ELF-1 (cell line): Measurements from ENCODE around the gene OXER1.

Source experiments
- DNase-seq: peaks from one replicate; pipeline ENCODE4 v3.0.0-alpha.2; 2016; ENCODE audit warnings: low read depth, low spot score

The OXER1 gene

DNA sequence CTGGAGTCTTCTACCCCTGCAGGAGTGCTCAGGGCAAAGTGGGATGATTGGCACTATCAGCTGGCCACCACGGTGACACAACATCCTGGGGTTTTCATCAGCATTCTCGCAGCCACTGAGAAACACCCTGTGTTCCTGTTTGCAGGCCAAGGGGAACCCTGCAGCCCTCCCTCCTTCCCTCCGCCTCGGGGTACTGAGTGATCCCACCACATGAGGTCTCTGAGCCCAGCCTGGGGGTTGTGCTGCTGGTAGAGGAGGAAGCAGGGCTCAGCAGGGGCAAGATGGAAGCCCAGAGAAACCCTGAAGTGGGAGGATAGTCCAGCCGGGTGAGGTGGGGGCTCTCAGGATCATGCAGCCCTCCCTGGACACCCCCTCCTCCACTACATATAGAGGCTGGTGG is at the start of gene OXER1:
OXER1 (minus strand) TSS at position 40 of the 400 bp plus-strand sequence. CDS start 73 bp downstream, outside the sequence.
- no peak for DNase-seq

DNA sequence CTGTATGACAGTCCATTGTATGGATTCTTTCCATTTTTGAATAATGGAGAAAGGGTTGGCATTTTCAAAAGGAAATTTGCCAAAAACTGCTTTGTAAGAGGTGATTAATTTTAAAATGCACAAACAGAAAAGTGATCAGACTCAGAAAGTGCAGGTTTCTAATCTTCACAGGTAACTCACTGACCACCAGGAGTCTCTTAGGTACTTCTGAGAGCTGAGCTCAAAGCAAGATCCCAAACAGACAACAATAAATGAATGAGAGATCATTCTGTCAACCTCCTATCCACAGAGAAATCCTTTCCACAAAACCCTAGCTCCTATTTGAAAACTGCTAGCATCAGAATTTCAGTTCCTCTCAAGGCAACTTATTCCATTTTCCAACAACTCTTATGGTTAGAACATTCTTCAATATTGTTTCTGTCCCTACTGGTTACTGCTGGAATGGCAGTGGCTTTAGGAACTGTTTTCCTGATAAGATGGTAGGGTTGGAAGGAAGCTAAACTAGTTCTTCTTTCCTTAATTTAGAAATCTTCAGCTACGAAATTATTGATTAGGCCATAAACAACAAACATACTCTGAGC is 49.1 kb upstream of the OXER1 start:
- no peak for DNase-seq

DNA sequence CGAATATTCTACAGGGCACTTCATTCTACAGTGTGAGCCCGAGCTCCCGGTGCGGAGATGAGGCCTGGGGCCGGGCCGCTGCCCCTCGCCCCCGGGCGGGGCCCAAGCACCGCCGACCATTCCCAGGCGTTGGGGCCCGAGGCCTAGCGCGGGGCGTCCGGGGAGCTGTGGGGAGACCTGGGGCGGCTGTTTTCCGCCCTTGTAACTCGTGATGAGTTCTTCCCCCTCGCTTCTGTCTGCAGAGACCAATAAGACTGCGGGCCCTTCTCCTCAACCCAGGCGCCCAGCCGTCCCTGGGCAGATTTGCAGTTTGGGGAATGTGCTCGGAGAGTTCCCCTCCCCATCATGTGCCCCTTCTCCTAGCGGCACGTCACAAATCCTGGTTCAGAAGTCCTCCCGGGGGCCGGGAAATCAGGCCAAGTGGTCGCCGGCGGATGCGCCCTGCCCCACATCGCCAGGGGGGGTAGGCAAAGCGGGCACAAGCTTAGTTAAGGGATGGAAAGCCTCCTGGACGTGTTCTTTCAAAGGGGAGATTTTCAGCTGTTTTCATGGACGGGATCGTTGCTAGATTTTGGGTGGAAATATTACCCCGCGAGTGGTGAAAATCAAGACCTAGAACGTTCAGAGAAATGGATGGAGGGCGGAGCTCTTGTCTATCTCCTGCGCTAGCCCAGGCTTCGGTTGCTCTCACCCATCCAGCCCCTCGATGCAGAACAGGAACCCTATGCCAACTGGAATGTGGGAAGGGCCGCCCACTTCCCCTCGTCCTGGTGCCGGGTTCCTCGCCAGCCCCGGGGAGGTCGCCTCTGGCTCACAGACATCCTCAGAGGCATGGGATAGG is 47.3 kb upstream of the OXER1 start:
- peak; percentile 78 for DNase-seq

GRCh38 chr2:42810121-42810970 is 46.4 kb upstream of the OXER1 start:
- DNase-seq: peak; percentile 96

DNA sequence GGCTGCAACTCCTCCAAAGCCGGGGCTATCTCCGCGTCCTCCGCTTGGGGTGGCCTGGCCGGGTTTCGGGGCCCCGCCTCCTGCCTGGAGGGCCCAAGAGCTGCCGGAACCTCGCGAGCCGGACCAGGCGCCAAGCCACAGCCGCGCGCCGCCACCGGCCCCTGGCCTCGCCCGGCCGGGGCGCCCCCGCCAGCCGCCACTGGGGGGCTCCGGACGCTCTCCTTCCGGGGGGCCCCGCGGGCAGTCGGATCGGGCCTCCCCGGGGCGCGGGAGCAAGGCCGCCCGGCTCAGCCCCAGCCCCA is 45.8 kb upstream of the OXER1 start:
- DNase-seq: peak; percentile 66

- no peak for DNase-seq
Observed at GRCh38 chr2:42809131-42809818, 45.3 kb upstream of the OXER1 start.

DNA sequence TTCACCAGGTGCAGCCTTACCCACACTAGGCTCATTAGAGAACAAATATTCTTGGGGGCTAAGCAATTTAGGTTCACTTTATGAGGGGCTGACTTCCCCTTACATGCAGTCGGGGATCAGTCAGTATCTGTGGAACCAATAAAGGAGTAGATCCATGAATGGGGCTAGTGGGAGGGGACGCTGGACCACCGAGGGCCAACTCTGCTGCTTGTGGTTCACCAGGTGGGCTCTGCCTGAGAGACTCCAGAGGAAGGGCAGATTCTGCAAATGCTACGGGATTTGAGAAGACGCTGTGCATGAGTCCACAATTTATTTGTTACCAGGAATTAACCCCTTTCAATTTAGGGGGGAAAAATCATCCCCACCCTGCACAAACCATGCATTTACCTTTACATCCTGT is 44.4 kb upstream of the OXER1 start:
- no peak for DNase-seq

GRCh38 chr2:42806786-42807185 is 42.9 kb upstream of the OXER1 start:
- no peak for DNase-seq

DNA sequence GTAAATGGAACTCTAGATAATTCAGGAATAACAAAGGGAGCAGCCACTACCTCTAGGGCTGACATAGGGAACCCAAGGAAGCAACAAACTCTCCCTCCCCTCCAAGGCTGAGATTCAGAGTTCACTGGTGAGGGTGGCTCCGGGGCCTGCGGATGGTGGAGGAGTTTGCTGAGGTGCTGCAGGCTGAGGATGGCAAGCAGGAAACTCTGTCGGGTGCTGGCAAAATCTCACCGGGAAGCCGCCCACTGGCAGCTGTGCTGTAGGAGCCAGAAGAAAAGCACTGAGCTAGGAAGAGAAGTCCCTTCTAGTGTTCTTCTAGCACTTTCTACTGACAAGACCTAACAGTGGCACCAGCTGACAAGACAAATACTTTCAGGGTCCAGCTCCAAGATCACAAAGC is 41.0 kb upstream of the OXER1 start:
- DNase-seq: no peak

DNA sequence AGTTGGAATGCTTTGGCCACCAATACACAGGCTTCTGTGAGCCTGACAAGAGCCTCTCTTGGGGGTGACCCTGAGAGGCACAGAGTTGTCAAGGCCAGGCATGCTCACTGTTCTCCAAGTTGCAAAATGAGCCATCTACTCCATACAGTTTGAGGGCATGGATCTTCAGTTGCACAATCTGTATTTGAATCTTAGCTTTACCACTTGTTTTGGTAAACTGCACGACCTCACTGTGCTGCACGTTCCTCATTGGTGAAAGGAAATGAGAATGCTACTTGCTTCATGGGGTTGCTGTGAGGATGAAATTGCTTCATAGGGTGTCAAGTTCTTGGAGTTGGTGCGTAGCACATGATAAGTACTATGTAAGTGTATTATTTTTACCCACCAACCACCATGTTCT is 40.4 kb upstream of the OXER1 start:
- no peak for DNase-seq

- DNase-seq: no peak
Observed at GRCh38 chr2:42802150-42802549, 38.2 kb upstream of the OXER1 start.

- no peak for DNase-seq
Observed at GRCh38 chr2:42801381-42801780, 37.4 kb upstream of the OXER1 start.

DNA sequence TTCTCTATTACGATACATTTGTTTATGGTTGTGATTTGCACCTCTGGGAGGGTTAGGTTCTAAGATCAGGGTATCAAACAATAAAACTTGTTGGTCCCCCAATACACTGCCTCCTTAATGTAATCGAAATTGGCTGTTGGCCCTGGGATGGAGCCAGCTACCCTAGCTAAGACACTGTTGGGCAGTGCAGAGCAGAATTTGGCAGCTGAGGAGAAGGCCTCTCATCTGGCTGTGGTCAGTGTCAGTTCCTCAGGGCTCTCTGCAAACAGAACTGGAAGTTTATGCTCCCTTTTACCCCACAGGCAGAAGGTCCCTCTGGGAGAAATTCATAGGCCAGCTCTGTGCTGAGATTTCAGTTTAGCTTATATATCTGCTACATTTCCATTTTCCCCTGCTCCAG is 37.0 kb upstream of the OXER1 start:
- no peak for DNase-seq

DNA sequence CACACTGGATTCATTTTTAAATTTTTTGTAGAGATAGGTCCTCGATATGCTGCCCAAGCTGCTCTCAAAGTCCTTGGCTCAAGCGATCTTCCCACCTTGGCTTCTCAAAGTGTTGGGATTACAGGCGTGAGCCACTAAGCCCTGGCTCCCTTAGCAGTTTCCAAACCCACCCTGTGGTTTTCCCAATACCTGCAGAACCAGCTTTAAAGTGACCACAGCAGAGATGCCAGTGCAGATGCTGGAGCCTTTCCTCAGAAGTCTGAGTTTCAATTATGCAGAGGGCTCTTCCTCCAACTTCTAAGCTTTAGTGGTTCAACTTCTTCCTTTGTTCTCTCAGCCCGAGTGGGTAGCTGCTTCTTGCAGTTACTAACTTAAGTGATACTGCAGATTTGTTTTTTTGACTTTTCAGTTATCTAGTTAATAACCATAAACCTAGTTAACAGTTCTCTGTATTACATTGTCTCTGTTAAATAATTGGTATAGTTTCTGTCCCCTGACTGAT is 36.6 kb upstream of the OXER1 start:
- no peak for DNase-seq

DNA sequence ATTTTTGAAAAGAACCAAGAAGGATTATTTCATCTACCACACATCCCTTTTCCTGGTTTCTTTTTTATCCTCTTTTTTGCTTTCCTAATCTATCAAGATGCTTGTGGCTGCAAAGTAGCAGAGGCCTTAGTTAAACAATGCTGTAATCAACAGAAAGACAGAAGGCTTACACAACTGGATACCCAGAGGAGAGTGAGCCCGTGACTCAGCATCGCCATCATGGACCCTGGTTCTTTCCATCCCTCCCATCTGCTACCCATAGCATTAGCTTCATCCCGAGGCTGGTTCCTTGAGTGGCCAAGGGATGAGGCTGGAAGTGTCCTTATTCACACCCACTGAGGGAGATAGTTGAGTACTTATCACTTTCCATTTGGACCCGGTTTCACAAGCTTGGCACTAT is 35.9 kb upstream of the OXER1 start:
- no peak for DNase-seq

- no peak for DNase-seq
Observed at GRCh38 chr2:42797281-42797680, 33.3 kb upstream of the OXER1 start.

- no peak for DNase-seq
Observed at GRCh38 chr2:42796427-42797248, 32.7 kb upstream of the OXER1 start.

DNA sequence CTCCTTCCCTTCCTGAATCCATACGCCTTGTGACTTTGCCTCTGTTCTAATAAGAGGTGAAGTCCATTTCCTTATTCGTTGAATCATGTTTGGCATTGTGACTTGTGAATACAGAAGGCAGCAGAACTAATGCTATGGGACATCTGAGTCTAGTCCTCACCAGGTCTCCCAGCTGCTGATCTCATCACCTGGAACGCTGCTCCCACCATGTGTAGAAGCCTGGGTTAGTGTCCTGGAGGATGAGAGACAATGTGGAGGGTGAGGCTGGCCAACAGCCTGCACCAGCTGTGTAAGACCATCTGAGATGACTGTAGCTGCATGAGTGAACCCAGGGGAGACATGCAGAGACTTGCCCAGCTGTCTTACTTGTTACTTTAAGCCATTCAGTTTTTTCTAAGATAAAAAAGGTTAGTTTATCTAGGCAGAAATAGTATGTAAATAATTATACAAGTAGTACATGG is 31.9 kb upstream of the OXER1 start:
- DNase-seq: no peak

GRCh38 chr2:42795275-42795674 is 31.3 kb upstream of the OXER1 start:
- no peak for DNase-seq

DNA sequence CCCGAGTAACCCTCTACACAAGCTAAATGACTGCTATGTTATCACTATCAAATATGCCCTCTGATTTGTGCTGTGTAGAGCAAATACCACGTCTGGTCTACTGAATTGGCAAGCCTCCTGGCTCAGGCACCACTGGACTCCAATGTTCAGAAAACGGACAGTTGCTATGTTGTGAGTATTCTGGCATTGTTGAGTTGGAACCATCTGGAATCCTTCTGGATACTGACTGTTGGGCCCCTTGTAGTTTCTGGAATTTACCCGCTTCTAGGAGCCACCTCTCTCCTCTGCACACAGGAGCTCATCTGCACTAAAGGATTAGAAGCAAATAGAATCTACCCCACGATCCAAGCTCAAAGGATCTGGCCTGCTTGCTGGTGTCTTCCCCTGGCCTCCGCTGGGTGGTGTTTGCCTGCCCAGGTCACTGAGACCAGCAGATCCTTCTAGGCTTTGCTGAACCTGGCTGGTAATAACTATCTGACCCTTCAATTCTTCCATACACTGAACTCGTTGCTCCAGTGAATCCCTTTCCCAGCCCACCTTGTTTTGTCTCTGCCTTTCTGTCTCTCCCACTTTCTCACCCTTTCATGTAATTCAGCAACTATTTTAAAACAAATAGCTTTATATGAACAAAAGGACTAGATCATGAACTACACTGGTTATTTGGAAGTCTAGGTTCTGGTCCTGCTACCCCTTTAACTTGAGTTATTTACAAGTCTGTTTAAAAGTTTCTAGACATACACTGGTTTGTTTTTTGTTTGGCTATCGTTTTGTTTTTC is 30.5 kb upstream of the OXER1 start:
- DNase-seq: peak; percentile 77
